IPS-11a (cell line): ENCODE measurements around the gene DOK7.

Experiments used
- H3K4me3 ChIP-seq: one replicate; pipeline ENCODE4 v1.5.1; 2013; ENCODE audit warnings: low read depth, low read length, control low read depth

The DOK7 gene

GRCh38 chr4:3427706-3428446 is 35.2 kb upstream of the DOK7 start:
- H3K4me3 ChIP-seq = no peak overlapping the region

GRCh38 chr4:3429651-3430050 is 33.5 kb upstream of the DOK7 start:
- H3K4me3 ChIP-seq = no peak overlapping the region

GRCh38 chr4:3430524-3430923 is 32.6 kb upstream of the DOK7 start:
- no peak overlapping the region for H3K4me3 ChIP-seq

- no peak overlapping the region for H3K4me3 ChIP-seq
Observed at GRCh38 chr4:3431446-3431993, 31.6 kb upstream of the DOK7 start.

GRCh38 chr4:3432381-3432790 is 30.7 kb upstream of the DOK7 start:
- H3K4me3 ChIP-seq = no peak overlapping the region

GRCh38 chr4:3433138-3433869 is 29.8 kb upstream of the DOK7 start:
- H3K4me3 ChIP-seq = no peak overlapping the region

- no peak overlapping the region for H3K4me3 ChIP-seq
Observed at GRCh38 chr4:3434881-3435685, 28.0 kb upstream of the DOK7 start.

GRCh38 chr4:3435686-3435956 is 27.5 kb upstream of the DOK7 start:
- no peak overlapping the region for H3K4me3 ChIP-seq

- no peak overlapping the region for H3K4me3 ChIP-seq
Observed at GRCh38 chr4:3436048-3436797, 26.9 kb upstream of the DOK7 start.

GRCh38 chr4:3436798-3437581 is 26.1 kb upstream of the DOK7 start:
- no peak overlapping the region for H3K4me3 ChIP-seq

- H3K4me3 ChIP-seq = no peak overlapping the region
Observed at GRCh38 chr4:3437582-3437936, 25.5 kb upstream of the DOK7 start.

GRCh38 chr4:3437998-3438846 is 24.9 kb upstream of the DOK7 start:
- no peak overlapping the region for H3K4me3 ChIP-seq

GRCh38 chr4:3438847-3439180 is 24.3 kb upstream of the DOK7 start:
- no peak overlapping the region for H3K4me3 ChIP-seq

- no peak overlapping the region for H3K4me3 ChIP-seq
Observed at GRCh38 chr4:3439391-3439790, 23.7 kb upstream of the DOK7 start.

GRCh38 chr4:3440011-3440410 is 23.1 kb upstream of the DOK7 start:
- no peak overlapping the region for H3K4me3 ChIP-seq

- no peak overlapping the region for H3K4me3 ChIP-seq
Observed at GRCh38 chr4:3440979-3441500, 22.1 kb upstream of the DOK7 start.

- H3K4me3 ChIP-seq = no peak within 1 kb of the TSS
Observed at GRCh38 chr4:3441501-3442459, 21.3 kb upstream of the DOK7 start, which contains the start of gene HGFAC. Gene HGFAC (plus strand): TSS chr4:3441968. CDS start chr4:3442002, 34 bp downstream.

GRCh38 chr4:3442460-3442958 is 20.6 kb upstream of the DOK7 start:
- no peak overlapping the region for H3K4me3 ChIP-seq
